Nephron progenitor cell (in vitro differentiated cells): Measurements from ENCODE around the gene GRIA1.

Source experiments
- DNase-seq: peaks from one replicate; pipeline ENCODE4 v3.0.0; 2021
- H3K27ac Mint-ChIP-seq: 2 replicates; pipeline ENCODE4 v1.8.0; 2021; ENCODE audit warnings: mild to moderate bottlenecking, moderate library complexity, mixed read lengths
- H3K27me3 Mint-ChIP-seq: 2 replicates; pipeline ENCODE4 v1.8.0; 2021; ENCODE audit warnings: mild to moderate bottlenecking, low read depth, mixed read lengths; ENCODE audit not compliant: poor library complexity
- H3K36me3 Mint-ChIP-seq: 2 replicates; pipeline ENCODE4 v1.8.0; 2021; ENCODE audit warnings: low read depth, mixed read lengths
- H3K4me1 Mint-ChIP-seq: 2 replicates; pipeline ENCODE4 v1.8.0; 2021; ENCODE audit warnings: mixed read lengths
- H3K4me3 Mint-ChIP-seq: 2 replicates; pipeline ENCODE4 v1.8.0; 2021; ENCODE audit warnings: mild to moderate bottlenecking, moderate library complexity, mixed read lengths
- H3K9me3 Mint-ChIP-seq: 2 replicates; pipeline ENCODE4 v1.8.0; 2021; ENCODE audit warnings: mild to moderate bottlenecking, moderate library complexity, mixed read lengths
- CTCF ChIP-seq: fragments of 200-600 bp; sonication (generic); IDR thresholded peaks from 2 replicates; pipeline ENCODE4 v1.5.0; 2021; ENCODE audit warnings: antibody characterized with exemption

GRIA1 gene

GRCh38 chr5:153552886-153553285 lies 62.4 kb downstream of the GRIA1 start:
- no peak for TF ChIP-seq CTCF
- Mint-ChIP-seq H3K27ac (no peak overlapping the region), H3K27me3 (peaks cover 4% of the 10 kb centered on the region), H3K4me3 (no peak overlapping the region), H3K36me3 (no peaks in the 10 kb centered on the region), H3K9me3 (no peaks in the 10 kb centered on the region), H3K4me1 (peaks cover 13% of the 10 kb centered on the region)
- DNase-seq: no peak

GRCh38 chr5:153555420-153556114 lies 65.1 kb downstream of the GRIA1 start:
- H3K9me3 Mint-ChIP-seq: no peaks in the 10 kb centered on the region
- peaks cover 13% of the 10 kb centered on the region for H3K4me1 Mint-ChIP-seq
- H3K4me3 Mint-ChIP-seq: no peak overlapping the region
- peaks cover 4% of the 10 kb centered on the region for H3K36me3 Mint-ChIP-seq
- no peak for DNase-seq
- H3K27ac Mint-ChIP-seq: no peak overlapping the region
- TF ChIP-seq CTCF: no peak
- peaks cover 4% of the 10 kb centered on the region for H3K27me3 Mint-ChIP-seq

- TF ChIP-seq CTCF: no peak
- Mint-ChIP-seq H3K4me1 (no peaks in the 10 kb centered on the region), H3K27ac (no peak overlapping the region), H3K9me3 (peaks cover 5% of the 10 kb centered on the region), H3K36me3 (peaks cover 4% of the 10 kb centered on the region), H3K27me3 (no peaks in the 10 kb centered on the region), H3K4me3 (no peak overlapping the region)
- DNase-seq: no peak
Observed at GRCh38 chr5:153558957-153559356, 68.5 kb downstream of the GRIA1 start.

- no peak overlapping the region for H3K4me3 Mint-ChIP-seq
- TF ChIP-seq CTCF: no peak
- H3K4me1 Mint-ChIP-seq: peaks cover 5% of the 10 kb centered on the region
- no peaks in the 10 kb centered on the region for H3K27me3 Mint-ChIP-seq
- peaks cover 4% of the 10 kb centered on the region for H3K36me3 Mint-ChIP-seq
- peaks cover 5% of the 10 kb centered on the region for H3K9me3 Mint-ChIP-seq
- no peak overlapping the region for H3K27ac Mint-ChIP-seq
- no peak for DNase-seq
Observed at GRCh38 chr5:153559926-153560325, 69.5 kb downstream of the GRIA1 start.

GRCh38 chr5:153562189-153562588 lies 71.7 kb downstream of the GRIA1 start:
- peaks cover 5% of the 10 kb centered on the region for H3K4me1 Mint-ChIP-seq
- peaks cover 5% of the 10 kb centered on the region for H3K9me3 Mint-ChIP-seq
- H3K4me3 Mint-ChIP-seq: no peak overlapping the region
- no peaks in the 10 kb centered on the region for H3K27me3 Mint-ChIP-seq
- H3K27ac Mint-ChIP-seq: no peak overlapping the region
- no peak for DNase-seq
- H3K36me3 Mint-ChIP-seq: peaks cover 4% of the 10 kb centered on the region
- no peak for TF ChIP-seq CTCF

- H3K36me3 Mint-ChIP-seq: no peaks in the 10 kb centered on the region
- TF ChIP-seq CTCF: no peak
- H3K4me1 Mint-ChIP-seq: peaks cover 13% of the 10 kb centered on the region
- H3K27me3 Mint-ChIP-seq: no peaks in the 10 kb centered on the region
- H3K4me3 Mint-ChIP-seq: no peak overlapping the region
- H3K9me3 Mint-ChIP-seq: peaks cover 3% of the 10 kb centered on the region
- DNase-seq: no peak
- no peak overlapping the region for H3K27ac Mint-ChIP-seq
Observed at GRCh38 chr5:153565822-153566221, 75.4 kb downstream of the GRIA1 start.
